GM19043 (cell line): Measurements from ENCODE around the gene LARGE1.
"Not testable (repeated sequence)": the region's sequence is repeated elsewhere in the genome, so short reads cannot be mapped to it uniquely, and the experiment has no call there.

ENCODE experiments used
- ATAC-seq: cut with Tn5 transposase; IDR thresholded peaks from one replicate; pipeline ENCODE4 v1.9.1; 2021; ENCODE audit warnings: low read depth; ENCODE audit not compliant: unreplicated experiment

LARGE1 gene

DNA sequence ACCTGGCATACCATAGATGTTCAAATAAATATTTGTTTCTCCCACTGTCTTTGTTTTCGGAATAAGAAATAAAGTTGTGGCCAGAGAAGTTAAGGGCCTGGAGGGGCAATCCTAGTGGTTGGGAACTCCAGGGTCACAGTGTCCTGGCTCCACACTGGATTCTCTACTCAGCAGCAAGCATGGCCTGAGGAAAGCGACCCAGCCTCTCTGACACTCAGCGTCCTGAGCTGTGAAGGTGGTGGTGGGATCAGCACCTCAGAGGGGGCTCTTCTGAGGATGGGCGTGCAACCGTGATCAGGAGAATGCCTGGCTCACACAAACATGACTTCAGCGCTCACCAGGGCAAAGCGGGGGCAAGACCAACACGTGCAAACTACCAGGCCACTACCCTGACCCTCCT is 59.9 kb downstream of the LARGE1 start:
- no peak for ATAC-seq

DNA sequence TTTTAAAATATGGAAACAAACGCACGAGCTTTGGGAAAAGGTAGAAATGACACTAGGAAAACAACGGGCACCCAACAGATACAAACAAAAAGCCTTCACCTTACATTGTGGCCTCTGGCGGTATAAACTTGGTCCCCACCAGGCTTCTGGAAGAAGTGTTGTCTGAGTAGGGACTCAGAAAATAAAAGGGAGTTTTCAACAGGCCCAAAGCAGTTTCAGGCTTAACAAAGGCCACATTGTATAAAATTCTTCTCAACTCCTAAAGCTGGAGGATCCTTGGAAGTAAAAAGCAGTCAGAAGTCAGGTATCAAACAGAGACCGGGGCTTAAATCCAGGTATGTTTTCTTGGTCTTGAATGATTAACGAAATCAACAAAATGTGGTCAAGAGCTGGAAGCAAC is 61.0 kb downstream of the LARGE1 start:
- ATAC-seq: no peak

- not testable (repeated sequence) for ATAC-seq
Observed at GRCh38 chr22:33858653-33859052, 61.6 kb downstream of the LARGE1 start.

DNA sequence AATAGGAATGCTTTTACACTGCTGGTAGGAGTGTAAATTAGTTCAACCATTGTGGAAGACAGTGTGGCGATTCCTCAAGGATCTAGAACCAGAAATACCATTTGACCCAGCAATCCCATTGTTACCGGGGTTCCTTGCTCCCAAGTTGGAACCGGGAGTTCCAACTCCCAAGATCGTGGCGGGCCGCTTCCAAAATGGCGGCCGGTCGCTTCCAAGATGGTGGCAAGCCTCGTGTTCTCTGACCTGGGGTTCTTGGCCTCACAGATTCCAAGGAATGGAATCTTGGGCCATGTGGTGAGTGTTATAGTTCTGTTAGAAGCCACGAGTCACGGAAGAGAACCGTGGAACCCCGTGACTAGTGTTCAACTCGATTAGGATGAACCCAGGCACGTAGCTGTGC is 62.5 kb downstream of the LARGE1 start:
- ATAC-seq: not testable (repeated sequence)

- ATAC-seq: no peak
Observed at GRCh38 chr22:33854724-33855123, 65.6 kb downstream of the LARGE1 start.

GRCh38 chr22:33853200-33854097 is 66.8 kb downstream of the LARGE1 start:
- no peak for ATAC-seq

DNA sequence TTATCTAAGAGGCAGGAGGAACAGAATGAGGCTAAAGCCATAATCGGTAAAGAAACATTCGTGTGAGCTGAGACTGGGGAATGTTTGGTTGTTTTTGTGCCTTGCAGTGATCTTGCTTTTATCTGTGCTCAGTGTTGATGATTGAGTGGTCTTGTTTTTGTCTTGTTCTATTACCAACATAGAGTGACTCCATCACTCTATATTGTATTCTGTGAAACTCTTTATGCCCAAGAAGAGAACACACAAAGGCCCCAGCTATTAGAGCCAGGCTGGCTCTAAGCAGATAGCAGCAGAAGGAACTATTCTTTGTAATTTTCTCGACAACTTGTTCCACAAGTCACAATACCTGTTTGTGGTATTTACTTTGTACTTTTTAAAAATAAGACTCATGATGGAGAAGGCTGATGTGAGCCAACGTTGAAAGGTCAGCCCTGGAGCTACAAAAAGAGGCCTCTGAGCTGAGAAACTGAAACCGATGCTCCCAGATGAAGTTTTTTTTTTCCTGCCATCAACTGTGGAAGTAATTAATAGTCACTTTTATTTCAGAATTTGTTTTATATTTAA is 68.4 kb downstream of the LARGE1 start:
- no peak for ATAC-seq

DNA sequence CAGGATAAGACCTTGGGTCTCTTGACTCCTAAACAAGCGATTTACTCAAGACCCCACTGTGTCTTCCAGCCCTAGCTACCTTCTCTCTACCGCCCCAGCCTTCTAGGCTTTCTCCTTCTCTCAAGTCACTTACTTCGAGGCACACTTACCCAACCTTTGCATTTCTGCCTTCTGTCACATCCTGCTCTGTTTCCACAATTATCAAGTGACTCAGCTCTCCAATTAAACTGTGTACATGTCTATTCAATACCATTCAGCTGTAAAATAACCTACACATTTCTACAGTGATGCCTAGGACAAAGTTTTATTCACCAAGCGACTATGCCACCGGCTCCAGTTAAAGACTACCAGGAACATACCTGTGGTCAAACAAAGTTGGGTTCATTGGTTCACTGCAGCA is 69.0 kb downstream of the LARGE1 start:
- no peak for ATAC-seq

DNA sequence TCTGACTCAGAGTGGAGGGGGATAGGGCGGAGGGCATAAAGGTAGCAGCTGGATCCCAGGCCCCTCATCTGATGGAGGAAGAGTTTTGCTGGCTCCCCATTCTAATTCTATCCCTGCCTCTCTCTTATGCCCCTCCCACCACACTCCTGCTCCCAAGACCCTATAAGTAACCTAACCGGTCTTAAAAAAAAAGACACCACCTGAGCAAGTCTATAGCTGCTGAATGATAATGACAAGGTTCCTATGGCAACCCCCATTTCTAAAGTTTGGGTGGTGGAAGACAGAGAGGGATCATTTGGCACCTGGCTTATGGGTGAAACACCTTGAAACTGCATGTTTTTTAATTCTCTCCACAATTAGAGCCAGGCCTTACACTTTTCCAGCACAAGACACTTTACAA is 69.6 kb downstream of the LARGE1 start:
- ATAC-seq: no peak

- ATAC-seq: no peak
Observed at GRCh38 chr22:33850193-33850592, 70.1 kb downstream of the LARGE1 start.

GRCh38 chr22:33848251-33848650 is 72.0 kb downstream of the LARGE1 start:
- no peak for ATAC-seq

DNA sequence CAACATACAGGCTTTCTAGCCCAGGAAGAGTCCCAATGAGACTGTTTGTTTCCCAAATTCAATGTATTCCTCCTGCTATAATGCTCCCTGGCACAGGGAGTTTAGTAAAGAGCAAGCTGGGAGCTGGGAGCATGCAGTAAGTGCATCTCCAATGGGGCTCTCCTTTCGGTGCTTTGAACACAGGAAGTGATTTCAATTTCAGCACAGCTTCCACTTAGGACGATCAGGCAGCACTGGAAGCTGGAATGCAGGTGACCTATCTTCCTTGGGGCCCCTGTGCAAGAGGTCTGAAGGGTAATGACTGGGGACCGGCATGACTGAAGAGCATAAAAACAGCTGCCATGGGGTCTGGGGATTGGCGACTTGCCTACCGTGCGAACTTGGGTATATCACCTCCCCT is 76.0 kb downstream of the LARGE1 start:
- ATAC-seq: no peak

DNA sequence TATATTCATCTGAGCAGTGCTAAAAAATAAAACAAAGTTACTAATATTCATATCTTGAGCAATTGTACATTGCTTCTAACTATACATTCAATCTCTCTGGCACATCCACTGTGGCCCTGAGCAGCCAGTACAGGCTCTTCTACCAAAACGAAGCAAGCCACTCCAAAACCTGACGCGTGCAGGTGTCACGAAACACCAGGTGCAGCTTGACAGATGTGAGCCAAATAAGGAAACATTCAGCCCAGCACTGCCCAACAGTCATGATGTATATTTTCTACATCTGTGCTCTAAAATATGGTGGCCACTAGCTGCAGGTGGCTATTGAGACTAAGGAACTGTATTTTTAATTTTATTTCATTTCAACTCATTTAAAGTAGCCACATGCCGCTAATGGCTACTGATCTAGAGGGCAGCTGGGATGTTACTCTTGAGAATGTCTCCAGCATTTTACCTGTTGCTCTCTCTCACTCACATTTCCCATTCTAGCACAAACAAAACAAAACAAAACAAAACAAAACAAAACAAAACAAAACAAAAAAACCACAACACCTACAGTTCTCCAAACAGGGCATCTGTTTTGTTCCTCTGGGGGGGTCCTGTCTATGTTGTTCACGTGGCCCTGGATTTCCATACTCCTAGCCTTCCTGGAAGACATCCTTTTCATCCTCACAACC is 77.7 kb downstream of the LARGE1 start:
- ATAC-seq: no peak

DNA sequence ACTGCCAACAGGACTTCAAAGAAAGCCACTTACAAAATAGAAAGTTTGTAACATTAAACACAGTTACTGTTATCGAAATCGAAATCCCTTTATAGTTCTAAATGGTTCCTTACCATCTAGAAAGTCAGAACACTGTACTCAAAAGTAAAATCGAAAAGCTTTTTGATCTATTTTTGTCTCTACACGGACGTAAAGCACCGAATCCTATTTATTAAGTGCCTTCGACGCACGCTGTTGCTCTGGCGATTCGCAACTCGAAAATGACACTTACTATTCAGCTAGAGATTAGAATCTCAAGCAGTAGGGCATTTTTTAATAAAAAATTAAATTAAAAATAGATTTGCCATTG is 78.3 kb downstream of the LARGE1 start:
- no peak for ATAC-seq

GRCh38 chr22:33841281-33842005 is 78.8 kb downstream of the LARGE1 start:
- no peak for ATAC-seq

GRCh38 chr22:33838644-33839043 is 81.6 kb downstream of the LARGE1 start:
- no peak for ATAC-seq

- ATAC-seq: no peak
Observed at GRCh38 chr22:33837826-33838225, 82.5 kb downstream of the LARGE1 start.

DNA sequence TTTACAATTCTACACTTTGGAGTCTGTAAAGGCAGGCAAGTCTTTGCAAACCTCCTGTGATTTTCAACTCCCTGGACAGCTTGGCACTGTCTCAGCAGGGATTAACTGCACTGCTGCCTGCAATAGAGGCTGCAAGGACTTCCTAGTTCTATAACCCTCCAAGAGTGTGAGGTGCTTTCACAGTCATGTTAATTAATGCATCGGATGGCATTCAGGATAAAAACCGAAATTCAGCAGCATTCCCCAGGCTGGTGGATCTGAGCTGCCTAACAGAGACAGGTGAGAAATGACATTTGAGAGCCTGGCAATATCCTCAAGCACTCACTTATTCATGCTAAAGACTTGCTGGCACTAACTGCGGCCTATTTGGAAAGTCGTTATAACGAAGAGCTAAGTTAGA is 85.0 kb downstream of the LARGE1 start:
- no peak for ATAC-seq

GRCh38 chr22:33832558-33833151 is 87.6 kb downstream of the LARGE1 start:
- ATAC-seq: no peak

DNA sequence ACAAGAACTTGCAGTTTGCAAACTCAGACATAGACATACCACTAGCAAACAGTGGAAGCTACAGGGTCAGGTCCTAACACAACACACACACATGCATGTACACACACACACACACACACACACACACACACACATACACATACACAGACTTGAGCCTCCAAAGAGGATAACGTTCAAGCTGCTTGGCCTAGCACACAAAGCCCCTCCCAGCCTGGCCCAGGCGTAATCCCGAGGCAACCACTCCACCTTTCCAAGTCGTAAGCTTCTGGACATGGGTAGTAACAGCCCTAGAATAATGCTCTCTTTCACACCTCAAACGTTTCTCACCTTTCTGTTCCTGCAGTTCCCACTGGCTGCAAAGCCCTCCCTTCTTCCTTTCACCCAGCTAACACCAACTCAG is 88.6 kb downstream of the LARGE1 start:
- no peak for ATAC-seq

DNA sequence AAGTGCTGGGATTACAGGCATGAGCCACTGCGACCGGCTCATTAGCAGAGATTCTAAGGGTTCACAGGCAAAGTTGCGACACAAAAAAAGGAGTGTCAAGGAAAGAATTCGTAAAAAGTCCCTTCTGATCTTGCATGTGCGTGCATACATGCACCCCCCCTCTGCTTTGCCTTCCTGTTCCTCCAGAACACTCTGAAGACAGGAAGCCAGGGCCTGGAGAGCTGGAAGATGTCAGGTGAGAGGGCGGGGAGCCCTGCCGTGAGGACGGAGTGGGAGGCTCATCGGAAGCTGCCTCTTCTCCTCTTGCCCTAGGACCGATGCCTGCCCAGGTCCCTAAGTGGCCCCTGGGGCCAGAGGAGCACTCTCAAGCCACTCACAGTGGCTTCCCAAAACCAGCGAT is 89.1 kb downstream of the LARGE1 start:
- ATAC-seq: no peak
